ENCODE results near the gene MEX3C. TPM values are rescaled to one million over a fixed set of nuclear protein-coding genes. Genes with fewer than 3 reads are reported as not detected.

The MEX3C gene
- total RNA-seq, 1 donor from 2014 or later = 94.7 TPM

- TF ChIP-seq CTCF (IDR thresholded peaks at IDR 0.05) (no peak), EZH2 (IDR thresholded peaks at IDR 0.05) (no peak)
- H3K36me3 Mint-ChIP-seq = no peaks in the 10 kb centered on the region
- Histone ChIP-seq H3K4me2 (no peak overlapping the region), H3K79me2 (ENCODE audit: low read depth) (no peaks in the 10 kb centered on the region), H3K9me3 (ENCODE audit: low read depth) (no peaks in the 10 kb centered on the region), H3K36me3 (no peaks in the 10 kb centered on the region), H3K4me3 (no peak overlapping the region), H3F3A (ENCODE audit: low read depth) (no peaks in the 10 kb centered on the region), H3K9ac (no peak overlapping the region), H4K20me1 (ENCODE audit: low read depth) (no peaks in the 10 kb centered on the region), H3K27me3 (no peaks in the 10 kb centered on the region), H3K4me1 (no peaks in the 10 kb centered on the region), H2AFZ (replicated peaks) (no peak overlapping the region), H3K27ac (no peak overlapping the region)
- H3K4me3 Mint-ChIP-seq = no peak overlapping the region
- no peak for DNase-seq (ENCODE audit: low spot score)
- peaks cover 3% of the 10 kb centered on the region for H3K27me3 Mint-ChIP-seq (ENCODE audit: insufficient read depth, low read depth)
- peaks cover 3% of the 10 kb centered on the region for H3K4me1 Mint-ChIP-seq
- H3K27ac Mint-ChIP-seq = no peak overlapping the region
- H3K9me3 Mint-ChIP-seq = peaks cover 2% of the 10 kb centered on the region
These were observed 47.3 kb downstream of the MEX3C start for GRCh38 chr18:51150113-51150700.

- Histone ChIP-seq H3K36me3 (no peaks in the 10 kb centered on the region), H2AFZ (replicated peaks) (no peak overlapping the region), H3K4me3 (no peak overlapping the region), H3K9me3 (ENCODE audit: low read depth) (no peaks in the 10 kb centered on the region), H3K27me3 (no peaks in the 10 kb centered on the region), H4K20me1 (ENCODE audit: low read depth) (no peaks in the 10 kb centered on the region), H3K4me2 (no peak overlapping the region), H3K27ac (no peak overlapping the region), H3K4me1 (no peaks in the 10 kb centered on the region), H3K9ac (no peak overlapping the region), H3F3A (ENCODE audit: low read depth) (no peaks in the 10 kb centered on the region), H3K79me2 (ENCODE audit: low read depth) (no peaks in the 10 kb centered on the region)
- no peak for DNase-seq (ENCODE audit: low spot score)
- Mint-ChIP-seq H3K27ac (no peak overlapping the region), H3K4me1 (peaks cover 2% of the 10 kb centered on the region), H3K27me3 (ENCODE audit: insufficient read depth, low read depth) (peaks cover 6% of the 10 kb centered on the region), H3K9me3 (peaks cover 2% of the 10 kb centered on the region), H3K36me3 (no peaks in the 10 kb centered on the region), H3K4me3 (no peak overlapping the region)
- TF ChIP-seq EZH2phosphoT487 (IDR thresholded peaks at IDR 0.05) = no peak
- TF ChIP-seq EZH2 (IDR thresholded peaks at IDR 0.05) = no peak
- no peak for TF ChIP-seq CTCF (IDR thresholded peaks at IDR 0.05)
These were observed 47.8 kb downstream of the MEX3C start for GRCh38 chr18:51149670-51150069.

- H3K27ac ChIP-seq = no peak overlapping the region
- H3K36me3 ChIP-seq = no peaks in the 10 kb centered on the region
- no peaks in the 10 kb centered on the region for H3K4me1 ChIP-seq
- no peak overlapping the region for H2AFZ ChIP-seq (replicated peaks)
- H3K27me3 Mint-ChIP-seq (ENCODE audit: insufficient read depth, low read depth) = peaks cover 6% of the 10 kb centered on the region
- H3K36me3 Mint-ChIP-seq = no peaks in the 10 kb centered on the region
- no peak overlapping the region for H3K4me2 ChIP-seq
- no peaks in the 10 kb centered on the region for H3K9me3 ChIP-seq (ENCODE audit: low read depth)
- DNase-seq (ENCODE audit: low spot score) = no peak
- no peak overlapping the region for H3K27ac Mint-ChIP-seq
- H4K20me1 ChIP-seq (ENCODE audit: low read depth) = no peaks in the 10 kb centered on the region
- H3F3A ChIP-seq (ENCODE audit: low read depth) = no peaks in the 10 kb centered on the region
- H3K4me3 Mint-ChIP-seq = no peak overlapping the region
- H3K27me3 ChIP-seq = no peaks in the 10 kb centered on the region
- no peaks in the 10 kb centered on the region for H3K79me2 ChIP-seq (ENCODE audit: low read depth)
- no peak overlapping the region for H3K4me3 ChIP-seq
- no peak overlapping the region for H3K9ac ChIP-seq
- H3K9me3 Mint-ChIP-seq = no peaks in the 10 kb centered on the region
- H3K4me1 Mint-ChIP-seq = peaks cover 2% of the 10 kb centered on the region
- TF ChIP-seq CTCF (IDR thresholded peaks at IDR 0.05) (no peak), EZH2phosphoT487 (IDR thresholded peaks at IDR 0.05) (no peak), EZH2 (IDR thresholded peaks at IDR 0.05) (no peak)
These were observed 50.6 kb downstream of the MEX3C start for GRCh38 chr18:51146909-51147308.
